DMS 273 (cell line): ENCODE data around the gene CLEC3B.

ENCODE experiments used
- DNase-seq: peaks from one replicate; lab custom pipeline; 2025; ENCODE audit not compliant: unreplicated experiment; lab: John Stamatoyannopoulos, UW

The CLEC3B gene

GRCh38 chr3:45003406-45003805 is 22.7 kb upstream of the CLEC3B start:
- DNase-seq: no peak

- DNase-seq: no peak
These were observed 22.2 kb upstream of the CLEC3B start for GRCh38 chr3:45003859-45004258.

DNA sequence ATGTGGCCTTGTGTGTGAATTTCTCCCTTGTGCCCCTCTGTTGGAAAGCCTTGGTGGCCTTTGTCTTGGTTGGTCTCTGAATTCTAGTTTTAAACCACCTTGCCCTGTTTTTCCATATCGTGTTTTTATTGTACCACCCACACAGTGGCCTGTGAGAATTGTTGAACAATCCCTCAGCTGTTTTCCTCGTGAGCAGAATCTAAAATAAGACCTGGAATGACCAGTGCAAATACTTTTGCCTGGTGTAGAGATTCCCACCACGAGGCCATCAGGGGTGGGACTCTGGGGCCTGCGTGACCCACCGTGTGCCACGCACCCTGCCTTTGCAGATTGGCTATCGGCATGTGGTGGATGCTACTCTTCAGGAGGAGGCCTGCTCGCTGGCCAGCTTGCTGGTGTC is 19.0 kb upstream of the CLEC3B start:
- DNase-seq: no peak

GRCh38 chr3:45008117-45008516 is 18.0 kb upstream of the CLEC3B start:
- no peak for DNase-seq

GRCh38 chr3:45009868-45010267 is 16.2 kb upstream of the CLEC3B start:
- DNase-seq: no peak

- no peak for DNase-seq
These were observed 15.2 kb upstream of the CLEC3B start for GRCh38 chr3:45010811-45011333.

DNA sequence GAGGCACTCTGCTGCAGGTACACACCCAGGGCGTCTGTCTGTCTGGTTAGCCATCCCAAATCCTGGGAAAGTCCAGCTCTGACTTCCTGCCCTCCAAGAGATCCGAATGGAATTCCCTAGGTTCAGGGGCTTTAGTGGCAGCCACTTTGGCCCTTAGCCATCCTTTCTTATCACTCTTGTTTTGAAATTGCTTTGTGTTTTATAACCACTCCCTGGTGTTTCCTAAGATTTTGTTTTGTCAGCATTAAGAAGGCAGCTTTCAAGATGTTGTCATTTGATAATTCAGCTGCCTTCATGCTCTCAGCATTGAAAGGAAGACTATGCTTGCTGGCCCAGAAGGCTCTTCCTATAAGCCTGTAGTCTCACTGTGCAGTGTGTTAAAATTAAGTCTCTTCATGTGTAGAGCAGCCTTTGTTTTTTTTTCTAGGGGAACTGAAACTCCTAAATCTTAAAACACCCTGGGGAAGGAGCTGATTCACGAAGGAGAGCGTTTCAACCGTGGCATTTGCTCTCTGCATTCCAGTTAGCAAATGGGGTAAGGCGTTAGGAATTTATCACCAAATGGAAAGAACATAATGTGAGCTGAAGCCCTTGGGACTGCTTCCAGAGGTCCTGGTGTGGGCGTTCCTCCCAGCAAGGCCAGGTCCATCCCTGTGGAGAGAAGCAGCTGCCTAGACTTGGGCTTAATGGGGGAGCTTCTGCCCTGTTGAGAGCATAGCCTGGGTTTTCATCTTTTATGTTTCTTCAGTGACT is 14.2 kb upstream of the CLEC3B start:
- DNase-seq: no peak

DNA sequence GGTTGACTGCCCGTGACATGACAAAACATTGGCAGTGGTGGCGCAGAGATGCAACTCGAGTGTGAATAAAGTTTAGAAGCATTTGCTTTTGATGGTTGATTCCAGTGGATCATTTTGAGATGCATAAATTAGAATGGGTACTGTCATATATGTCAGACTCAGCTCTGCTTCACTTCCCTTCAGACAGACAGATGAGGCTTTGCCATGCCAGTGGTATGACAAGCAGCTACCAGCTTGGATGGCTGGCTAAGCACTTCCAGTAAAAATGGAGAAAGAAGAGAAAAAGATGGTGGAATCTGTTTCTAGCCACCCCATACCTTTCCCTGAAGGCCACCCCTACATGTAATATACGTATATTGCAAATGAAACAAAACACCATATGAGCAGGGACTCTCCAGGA is 13.5 kb upstream of the CLEC3B start:
- no peak for DNase-seq

DNA sequence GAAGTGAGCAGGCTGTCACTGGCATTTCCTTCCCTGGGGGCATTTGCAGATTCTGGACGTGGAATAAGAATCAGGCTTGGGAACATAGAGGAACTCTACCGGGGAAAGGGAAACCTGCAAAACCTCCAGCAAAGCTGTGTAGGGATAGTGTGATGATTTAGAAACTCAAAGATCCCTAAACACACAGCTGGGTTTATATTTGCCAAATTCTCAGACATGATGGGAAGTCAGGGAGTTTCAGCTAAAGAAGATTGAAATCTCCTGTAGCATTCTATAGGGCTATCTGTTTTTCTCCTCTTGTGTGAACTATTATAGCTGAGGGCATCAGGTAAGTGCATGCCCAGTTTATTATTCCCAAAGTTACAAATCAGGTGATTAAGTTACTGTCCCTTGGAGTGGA is 9.2 kb upstream of the CLEC3B start:
- DNase-seq: no peak

DNA sequence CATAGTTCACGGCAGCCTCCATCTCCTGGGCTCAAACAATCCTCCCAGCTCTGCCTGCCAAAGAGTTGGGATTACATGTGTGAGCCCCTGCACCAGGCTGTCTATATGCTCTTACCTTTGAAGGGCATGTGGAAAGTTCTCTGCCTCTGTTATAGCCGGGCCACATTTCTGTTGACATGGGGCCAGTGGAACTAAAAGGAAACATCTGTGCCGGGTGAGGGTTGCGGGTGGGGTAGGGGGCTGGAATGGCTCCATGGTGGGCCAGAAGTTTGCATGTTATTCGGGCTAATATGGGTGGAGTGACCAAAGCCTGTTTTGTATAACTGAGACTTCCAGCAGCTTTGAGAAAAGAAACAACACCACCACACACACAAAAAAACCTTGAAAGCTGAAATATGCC is 8.3 kb upstream of the CLEC3B start:
- no peak for DNase-seq

GRCh38 chr3:45020534-45020933 is 5.6 kb upstream of the CLEC3B start:
- no peak for DNase-seq

GRCh38 chr3:45021524-45022297 is 4.4 kb upstream of the CLEC3B start:
- DNase-seq: peak; percentile 31

DNA sequence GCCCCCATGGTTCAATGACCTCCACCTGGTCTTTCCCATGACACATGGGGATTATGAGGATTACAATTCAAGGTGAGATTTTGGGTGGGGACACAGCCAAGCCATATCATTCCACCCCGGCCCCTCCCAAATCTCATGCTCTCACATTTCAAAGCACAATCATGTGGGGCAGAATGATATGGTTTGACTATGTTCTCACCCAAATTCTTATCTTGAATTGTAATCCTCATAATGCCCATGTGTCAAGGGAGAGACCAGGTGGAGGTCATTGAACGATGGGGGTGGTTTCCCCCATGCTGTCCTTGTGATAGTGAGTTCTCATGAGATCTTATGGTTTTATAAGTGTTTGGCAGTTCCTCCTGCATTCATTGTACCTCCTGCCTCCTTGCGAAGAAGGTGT is 2.4 kb upstream of the CLEC3B start:
- DNase-seq: no peak

- DNase-seq: no peak
These were observed 1.4 kb upstream of the CLEC3B start for GRCh38 chr3:45024542-45025255.

- no peak for DNase-seq
These were observed 854 bp downstream of the CLEC3B start for GRCh38 chr3:45026957-45027356.

- no peak for DNase-seq
These were observed 1.3 kb downstream of the CLEC3B start for GRCh38 chr3:45027441-45027840.

- DNase-seq: no peak
These were observed 3.1 kb downstream of the CLEC3B start for GRCh38 chr3:45029216-45029615.

GRCh38 chr3:45029661-45030060 is 3.6 kb downstream of the CLEC3B start:
- no peak for DNase-seq

DNA sequence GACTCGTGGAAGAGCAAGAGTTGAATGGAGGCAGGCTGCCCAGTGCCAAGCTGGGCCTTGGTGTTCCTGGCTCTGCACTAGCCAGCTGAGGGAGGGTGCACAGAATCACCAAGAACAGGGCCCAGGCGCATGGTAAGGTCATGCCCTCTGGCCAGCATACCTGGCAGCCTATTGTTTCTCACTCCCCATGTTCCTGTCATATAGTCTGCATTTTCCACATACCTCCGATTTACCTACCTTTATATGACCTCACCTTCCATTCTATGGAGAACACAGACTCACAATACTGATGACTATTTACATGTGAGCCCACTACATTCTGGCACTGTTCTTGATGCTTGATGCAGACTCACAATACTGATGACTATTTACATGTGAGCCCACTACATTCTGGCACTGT is 5.4 kb downstream of the CLEC3B start:
- DNase-seq: no peak

- no peak for DNase-seq
These were observed 6.0 kb downstream of the CLEC3B start for GRCh38 chr3:45032113-45032512.

GRCh38 chr3:45033791-45034190 is 7.7 kb downstream of the CLEC3B start:
- no peak for DNase-seq
